ENCODE results near the gene FUCA1.

DNA sequence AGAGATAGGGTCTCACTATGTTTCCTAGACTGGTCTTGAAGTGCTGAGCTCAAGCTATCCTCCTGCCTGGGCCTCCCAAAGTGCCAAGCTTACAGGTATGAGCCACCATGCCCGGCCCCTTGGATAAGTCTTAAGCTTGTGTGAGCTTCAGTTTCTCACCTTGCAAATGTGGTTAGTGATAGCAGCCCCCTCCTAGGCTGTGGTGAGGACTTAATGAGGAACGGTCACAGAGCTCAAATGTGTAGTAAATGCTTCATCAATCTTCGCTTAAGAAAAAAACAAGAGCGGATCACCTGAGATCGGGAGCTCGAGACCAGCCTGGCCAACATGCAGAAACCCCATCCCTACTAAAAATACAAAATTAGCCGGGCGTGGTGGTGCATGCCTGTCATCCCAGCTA lies 42.1 kb upstream of the FUCA1 start:
- TF ChIP-seq POLR2A (IDR thresholded peaks at IDR 0.05; ENCODE audit: low read depth, low read length) (no peak), TBL1XR1 (IDR thresholded peaks at IDR 0.05; ENCODE audit: low read depth, low read length) (no peak), POLR2AphosphoS5 (IDR thresholded peaks at IDR 0.05; ENCODE audit: low read length) (no peak), ZNF24 (IDR thresholded peaks at IDR 0.05) (peak; percentile 29; the same call in 1 of the 2 replicates), ATF2 (IDR thresholded peaks at IDR 0.05; ENCODE audit: low read length) (no peak), STAT3 (IDR thresholded peaks at IDR 0.05; ENCODE audit: low read depth, low read length) (no peak), SREBF2 (IDR thresholded peaks at IDR 0.05; ENCODE audit: low read length) (no peak), EZH2 (IDR thresholded peaks at IDR 0.05; ENCODE audit: borderline replicate concordance, control insufficient read depth, low read depth, low read length) (no peak)
- TF ChIP-seq, protein P1, sequence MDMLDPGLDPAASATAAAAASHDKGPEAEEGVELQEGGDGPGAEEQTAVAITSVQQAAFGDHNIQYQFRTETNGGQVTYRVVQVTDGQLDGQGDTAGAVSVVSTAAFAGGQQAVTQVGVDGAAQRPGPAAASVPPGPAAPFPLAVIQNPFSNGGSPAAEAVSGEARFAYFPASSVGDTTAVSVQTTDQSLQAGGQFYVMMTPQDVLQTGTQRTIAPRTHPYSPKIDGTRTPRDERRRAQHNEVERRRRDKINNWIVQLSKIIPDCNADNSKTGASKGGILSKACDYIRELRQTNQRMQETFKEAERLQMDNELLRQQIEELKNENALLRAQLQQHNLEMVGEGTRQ (IDR thresholded peaks at IDR 0.05; ENCODE audit: borderline replicate concordance, low read depth, low read length), result no peak
